ENCODE measurements around the gene AKR1C8. TPM values are rescaled to one million over a fixed set of nuclear protein-coding genes. Genes with fewer than 3 reads are reported as not detected.
"Not testable (repeated sequence)": the region's sequence is repeated elsewhere in the genome, so short reads cannot be mapped to it uniquely, and the experiment has no call there.

AKR1C8 gene
- total RNA-seq, 1 donor from 2014 or later, result not detected

DNA sequence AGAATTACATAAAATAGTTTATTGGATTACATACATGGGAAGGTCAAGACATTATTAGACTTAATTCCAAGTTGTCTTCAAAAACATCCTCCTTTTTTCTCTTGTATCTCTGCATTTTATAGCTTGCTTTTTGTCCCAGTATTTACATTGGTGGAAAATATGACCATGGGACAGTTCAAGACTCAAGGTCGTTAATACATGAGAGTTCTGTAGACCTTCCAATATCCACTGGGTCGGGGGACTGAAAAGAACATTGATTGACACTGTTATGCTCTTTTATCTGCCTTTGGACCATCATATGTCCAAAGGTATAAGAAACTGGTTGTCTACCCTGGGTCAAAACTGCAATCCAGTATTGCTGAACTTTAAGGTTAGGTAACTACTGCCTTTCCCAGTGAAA is 48.4 kb upstream of the AKR1C8 start:
- Mint-ChIP-seq H3K4me1 (ENCODE audit: low read depth, unreplicated experiment) (no peaks in the 10 kb centered on the region), H3K27me3 (ENCODE audit: low read depth, unreplicated experiment) (peaks cover 8% of the 10 kb centered on the region), H3K9me3 (ENCODE audit: unreplicated experiment) (peaks cover 4% of the 10 kb centered on the region), H3K4me3 (ENCODE audit: unreplicated experiment) (no peak overlapping the region), H3K36me3 (ENCODE audit: low read depth, unreplicated experiment) (no peaks in the 10 kb centered on the region), H3K27ac (ENCODE audit: unreplicated experiment) (no peak overlapping the region)
- Histone ChIP-seq H3K79me2 (ENCODE audit: insufficient read depth, low read length) (no peaks in the 10 kb centered on the region), H3K9me3 (ENCODE audit: insufficient read depth, low read depth, low read length) (no peaks in the 10 kb centered on the region), H3K36me3 (ENCODE audit: insufficient read depth, low read length) (no peaks in the 10 kb centered on the region), H3K27me3 (ENCODE audit: insufficient read depth, low read length) (no peaks in the 10 kb centered on the region), H3K4me1 (ENCODE audit: insufficient read depth, low read length) (no peaks in the 10 kb centered on the region), H2AFZ (ENCODE audit: low read depth, low read length) (no peak overlapping the region), H3K27ac (ENCODE audit: low read depth, low read length) (no peak overlapping the region), H4K20me1 (ENCODE audit: insufficient read depth, low read length) (no peaks in the 10 kb centered on the region), H3K4me2 (ENCODE audit: low read length) (no peak overlapping the region), H3K9ac (ENCODE audit: low read length) (no peak overlapping the region), H3K4me3 (ENCODE audit: insufficient read depth, low read depth, low read length) (no peak overlapping the region)
- DNase-seq (ENCODE audit: low read depth) (no peak), FAIRE-seq (no peak)
- TF ChIP-seq CTCF (IDR thresholded peaks at IDR 0.05; ENCODE audit: insufficient read depth, low read depth, low read length), result no peak
- no peak for TF ChIP-seq EZH2 (IDR thresholded peaks at IDR 0.05; ENCODE audit: insufficient read depth, low read length)

- no peak overlapping the region for H3K4me3 ChIP-seq (ENCODE audit: insufficient read depth, low read depth, low read length)
- H4K20me1 ChIP-seq (ENCODE audit: insufficient read depth, low read length), result no peaks in the 10 kb centered on the region
- Mint-ChIP-seq H3K4me3 (ENCODE audit: unreplicated experiment) (no peak overlapping the region), H3K4me1 (ENCODE audit: low read depth, unreplicated experiment) (no peaks in the 10 kb centered on the region), H3K27me3 (ENCODE audit: low read depth, unreplicated experiment) (peaks cover 8% of the 10 kb centered on the region), H3K27ac (ENCODE audit: unreplicated experiment) (no peak overlapping the region), H3K36me3 (ENCODE audit: low read depth, unreplicated experiment) (no peaks in the 10 kb centered on the region), H3K9me3 (ENCODE audit: unreplicated experiment) (peaks cover 2% of the 10 kb centered on the region)
- H3K36me3 ChIP-seq (ENCODE audit: insufficient read depth, low read length), result no peaks in the 10 kb centered on the region
- H3K4me1 ChIP-seq (ENCODE audit: insufficient read depth, low read length), result no peaks in the 10 kb centered on the region
- H2AFZ ChIP-seq (ENCODE audit: low read depth, low read length), result no peak overlapping the region
- H3K27ac ChIP-seq (ENCODE audit: low read depth, low read length), result no peak overlapping the region
- H3K9ac ChIP-seq (ENCODE audit: low read length), result no peak overlapping the region
- FAIRE-seq (no peak), DNase-seq (ENCODE audit: low read depth) (no peak)
- no peaks in the 10 kb centered on the region for H3K79me2 ChIP-seq (ENCODE audit: insufficient read depth, low read length)
- TF ChIP-seq CTCF (IDR thresholded peaks at IDR 0.05; ENCODE audit: insufficient read depth, low read depth, low read length) (no peak), EZH2 (IDR thresholded peaks at IDR 0.05; ENCODE audit: insufficient read depth, low read length) (no peak)
- H3K27me3 ChIP-seq (ENCODE audit: insufficient read depth, low read length), result no peaks in the 10 kb centered on the region
- H3K4me2 ChIP-seq (ENCODE audit: low read length), result no peak overlapping the region
- H3K9me3 ChIP-seq (ENCODE audit: insufficient read depth, low read depth, low read length), result no peaks in the 10 kb centered on the region
Measured at GRCh38 chr10:5229019-5229418, 44.1 kb upstream of the AKR1C8 start.

DNA sequence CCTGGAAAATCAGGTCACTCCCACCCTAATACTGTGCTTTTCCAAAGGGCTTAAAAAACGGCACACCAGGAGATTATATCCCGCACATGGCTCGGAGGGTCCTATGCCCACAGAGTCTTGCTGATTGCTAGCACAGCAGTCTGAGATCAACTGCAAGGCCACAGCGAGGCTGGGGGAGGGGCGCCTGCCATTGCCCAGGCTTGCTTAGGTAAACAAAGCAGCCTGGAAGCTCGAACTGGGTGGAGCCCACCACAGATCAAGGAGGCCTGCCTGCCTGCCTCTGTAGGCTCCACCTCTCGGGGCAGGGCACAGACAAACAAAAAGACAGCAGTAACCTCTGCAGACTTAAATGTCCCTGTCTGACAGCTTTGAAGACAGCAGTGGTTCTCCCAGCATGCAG is 38.0 kb upstream of the AKR1C8 start:
- H3K36me3 ChIP-seq (ENCODE audit: insufficient read depth, low read length); H3K9me3 Mint-ChIP-seq (ENCODE audit: unreplicated experiment); H3K9me3 ChIP-seq (ENCODE audit: insufficient read depth, low read depth, low read length); H3K79me2 ChIP-seq (ENCODE audit: insufficient read depth, low read length); H3K27me3 Mint-ChIP-seq (ENCODE audit: low read depth, unreplicated experiment); DNase-seq (ENCODE audit: low read depth); FAIRE-seq; H3K4me3 ChIP-seq (ENCODE audit: insufficient read depth, low read depth, low read length); H3K9ac ChIP-seq (ENCODE audit: low read length); H3K4me2 ChIP-seq (ENCODE audit: low read length); H3K27ac Mint-ChIP-seq (ENCODE audit: unreplicated experiment); H3K4me1 ChIP-seq (ENCODE audit: insufficient read depth, low read length); H3K27me3 ChIP-seq (ENCODE audit: insufficient read depth, low read length); H3K4me3 Mint-ChIP-seq (ENCODE audit: unreplicated experiment); H3K27ac ChIP-seq (ENCODE audit: low read depth, low read length); H3K36me3 Mint-ChIP-seq (ENCODE audit: low read depth, unreplicated experiment); H4K20me1 ChIP-seq (ENCODE audit: insufficient read depth, low read length); H2AFZ ChIP-seq (ENCODE audit: low read depth, low read length); H3K4me1 Mint-ChIP-seq (ENCODE audit: low read depth, unreplicated experiment): not testable (repeated sequence)
